GM10248 (cell line): Measurements from ENCODE around the gene YOD1.

Experiments used
- CTCF ChIA-PET: fragments of 300-600 bp; sonication (Branson Sonifier 250); formaldehyde crosslinking; extraction: SDS; loops from one replicate; lab custom pipeline; 2021; ENCODE audit warnings: antibody characterized with exemption; lab: Yijun Ruan, JAX
- POLR2A ChIA-PET: fragments of 350-650 bp; sonication (Branson Sonifier 250); formaldehyde crosslinking; extraction: SDS; loops from one replicate; lab custom pipeline; 2020; ENCODE audit warnings: antibody characterized with exemption; lab: Yijun Ruan, JAX
- DNase-seq: peaks from one replicate; pipeline ENCODE4 v3.0.0; 2012; ENCODE audit errors: extremely low spot score
- TF ChIP-seq, protein P1 (sequence below): IDR thresholded peaks from 2 replicates; pipeline ENCODE4 v1.5.1; 2012; ENCODE audit warnings: mild to moderate bottlenecking, low read depth; ENCODE audit errors: extremely low read depth, missing control alignments, control extremely low read depth

The YOD1 gene

GRCh38 chr1:207062058-207062457 lies 11.1 kb upstream of the YOD1 start:
- ChIA-PET CTCF (interaction anchor here (1.0 to 5.2 kb wide), 3 partner anchors 13 to 22 kb away, joined by 4 to 29 read pairs (median 7); no protein-coding TSS in a partner anchor), POLR2A (no interaction called here)
- DNase-seq = no peak
- TF ChIP-seq, protein P1, sequence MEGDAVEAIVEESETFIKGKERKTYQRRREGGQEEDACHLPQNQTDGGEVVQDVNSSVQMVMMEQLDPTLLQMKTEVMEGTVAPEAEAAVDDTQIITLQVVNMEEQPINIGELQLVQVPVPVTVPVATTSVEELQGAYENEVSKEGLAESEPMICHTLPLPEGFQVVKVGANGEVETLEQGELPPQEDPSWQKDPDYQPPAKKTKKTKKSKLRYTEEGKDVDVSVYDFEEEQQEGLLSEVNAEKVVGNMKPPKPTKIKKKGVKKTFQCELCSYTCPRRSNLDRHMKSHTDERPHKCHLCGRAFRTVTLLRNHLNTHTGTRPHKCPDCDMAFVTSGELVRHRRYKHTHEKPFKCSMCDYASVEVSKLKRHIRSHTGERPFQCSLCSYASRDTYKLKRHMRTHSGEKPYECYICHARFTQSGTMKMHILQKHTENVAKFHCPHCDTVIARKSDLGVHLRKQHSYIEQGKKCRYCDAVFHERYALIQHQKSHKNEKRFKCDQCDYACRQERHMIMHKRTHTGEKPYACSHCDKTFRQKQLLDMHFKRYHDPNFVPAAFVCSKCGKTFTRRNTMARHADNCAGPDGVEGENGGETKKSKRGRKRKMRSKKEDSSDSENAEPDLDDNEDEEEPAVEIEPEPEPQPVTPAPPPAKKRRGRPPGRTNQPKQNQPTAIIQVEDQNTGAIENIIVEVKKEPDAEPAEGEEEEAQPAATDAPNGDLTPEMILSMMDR = no peak

- CTCF ChIA-PET = interaction anchor here (0.8 to 5.2 kb wide), 4 partner anchors 12 to 439 kb away, joined by 3 to 29 read pairs (median 6); no protein-coding TSS in a partner anchor
These were observed 9.6 kb upstream of the YOD1 start for GRCh38 chr1:207060596-207060995.

DNA sequence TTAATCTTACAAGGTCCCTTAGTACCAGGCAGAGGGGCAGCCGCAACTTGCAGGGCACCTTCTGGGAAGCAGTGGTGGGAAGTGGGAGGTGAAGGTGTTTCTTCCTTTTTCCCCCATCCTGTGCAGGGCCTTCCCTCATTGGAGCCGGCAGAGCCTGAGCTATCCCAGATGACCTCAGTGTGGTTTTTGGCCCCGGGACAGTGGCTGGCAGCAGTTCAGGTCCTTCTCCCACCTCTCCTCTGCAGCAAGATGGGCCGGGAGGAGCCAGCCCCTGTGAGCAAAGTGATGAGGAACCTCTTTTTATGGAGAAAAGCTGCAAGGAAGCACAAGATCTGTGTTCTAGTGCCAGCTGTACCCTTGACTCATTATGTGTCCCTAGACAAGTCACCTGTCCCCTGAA lies 8.9 kb upstream of the YOD1 start:
- DNase-seq = no peak
- ChIA-PET POLR2A (no interaction called here), CTCF (interaction anchor here (1.6 to 5.2 kb wide), 4 partner anchors 11 to 24 kb away, joined by 7 to 29 read pairs (median 10); no protein-coding TSS in a partner anchor)
- TF ChIP-seq, protein P1 = no peak

More at GRCh38 chr1:207060596-207060995, 9.6 kb upstream of the YOD1 start:
- POLR2A ChIA-PET = no interaction called here
- TF ChIP-seq, protein P1 = no peak
- no peak for DNase-seq

DNA sequence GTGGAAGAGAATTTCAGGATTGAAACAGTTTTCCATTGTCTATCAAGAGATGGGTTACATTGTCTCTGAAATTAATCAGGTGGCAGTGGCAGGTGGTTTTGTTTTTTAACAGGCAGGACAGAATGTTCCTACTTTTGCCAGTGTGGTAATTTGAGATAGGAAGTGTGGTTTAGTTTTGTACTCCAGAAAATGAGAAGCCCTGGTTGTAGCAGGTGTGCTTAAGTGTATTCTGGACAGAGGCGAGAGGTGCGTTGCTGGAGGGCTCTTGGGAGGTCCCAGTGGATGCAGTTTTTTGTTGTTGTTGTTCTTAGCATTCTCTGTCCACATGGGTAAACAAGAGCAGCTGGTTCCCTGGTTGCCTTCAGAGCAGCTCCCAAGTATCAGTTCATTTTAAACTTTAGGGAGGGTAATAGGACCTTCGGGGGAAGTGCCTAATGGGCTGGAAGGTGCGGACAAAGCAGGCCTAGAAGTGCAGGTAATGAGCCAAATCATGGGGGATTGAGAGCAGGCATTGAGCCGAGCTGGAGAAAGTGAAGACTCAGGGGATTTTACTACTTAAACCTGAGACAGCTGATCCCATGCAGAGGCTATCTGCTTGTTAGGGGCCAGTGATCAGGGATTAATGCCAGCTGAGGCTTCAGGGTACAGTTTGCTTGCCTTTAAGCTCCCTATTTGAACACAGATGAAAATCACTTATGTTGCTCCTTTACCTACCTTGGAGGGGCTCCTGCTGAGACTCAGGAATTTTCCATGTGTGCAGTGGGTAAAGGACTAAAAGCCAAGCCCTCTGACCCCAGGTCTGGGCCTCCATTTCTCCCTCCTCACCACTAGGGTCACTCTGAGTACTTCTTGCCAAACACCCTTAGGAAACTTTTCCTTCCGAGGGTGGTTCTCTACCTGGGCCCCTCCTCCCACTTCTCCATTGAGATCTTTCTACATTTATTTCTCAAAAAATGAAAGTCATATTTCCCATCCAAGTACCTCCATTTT lies 8.2 kb upstream of the YOD1 start:
- ChIA-PET CTCF (interaction anchor here (1.6 to 5.2 kb wide), 3 partner anchors 10 to 20 kb away, joined by 8 to 29 read pairs (median 13); no protein-coding TSS in a partner anchor), POLR2A (no interaction called here)
- TF ChIP-seq, protein P1 = no peak
- no peak for DNase-seq

DNA sequence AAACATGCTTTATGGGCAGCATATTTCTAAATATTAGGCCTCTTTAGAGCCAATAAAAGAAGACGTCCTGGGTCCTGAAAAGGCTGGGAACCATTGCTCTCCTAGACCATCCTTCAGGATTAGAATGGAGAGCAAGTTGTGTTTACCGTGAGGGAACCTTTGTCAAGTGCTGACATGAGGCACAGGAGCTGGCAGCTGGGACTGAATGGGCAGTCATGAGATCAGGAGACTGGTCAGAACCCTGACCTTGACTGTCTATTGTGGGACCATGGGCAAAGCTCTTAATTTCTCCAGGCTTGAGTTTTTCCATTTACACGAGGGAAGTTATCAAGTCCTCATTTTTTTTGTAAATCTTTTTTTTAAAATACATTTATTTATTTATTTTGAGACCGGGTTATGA lies 7.2 kb upstream of the YOD1 start:
- TF ChIP-seq, protein P1 = no peak
- ChIA-PET CTCF (interaction anchor here (1.2 to 2.9 kb wide), 3 partner anchors 9 to 21 kb away, joined by 3 to 13 read pairs (median 11); no protein-coding TSS in a partner anchor), POLR2A (no interaction called here)

DNA sequence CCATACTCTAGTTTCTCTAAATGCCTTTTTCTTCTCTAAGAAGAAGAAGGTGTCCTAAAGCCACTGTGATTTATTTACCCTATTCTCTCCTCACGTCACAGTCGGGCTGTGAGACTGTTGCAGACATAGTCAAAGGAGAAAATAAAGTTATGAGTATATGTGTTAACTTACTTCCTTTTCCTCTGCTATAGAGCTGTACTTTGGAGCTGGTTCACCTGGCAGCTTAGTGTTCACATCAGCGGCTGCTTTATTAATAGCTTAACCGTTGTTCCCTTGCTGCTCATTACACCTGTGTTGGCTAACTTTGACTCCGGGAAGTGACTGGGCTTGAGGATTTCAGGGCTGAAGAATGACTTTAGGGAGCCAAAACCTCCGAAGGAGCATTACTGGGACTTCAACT lies 5.7 kb upstream of the YOD1 start:
- no peak for DNase-seq
- TF ChIP-seq, protein P1 = no peak
- CTCF ChIA-PET = interaction anchor here (1.0 to 3.2 kb wide), 4 partner anchors 17 to 24 kb away, joined by 3 to 12 read pairs (median 8); partner anchors contain the start of gene C1orf116
- POLR2A ChIA-PET = no interaction called here

More for the DNA sequence above, 7.2 kb upstream of the YOD1 start:
- no peak for DNase-seq
